HUDEP-2 (cell line): ENCODE measurements around the gene ASTE1.

Experiments
- DNase-seq, 76 experiments: peaks; one replicate each; lab custom pipeline; 2025; ENCODE audit not compliant: unreplicated experiment in 76 of 76; lab: John Stamatoyannopoulos, UW

Gene ASTE1

GRCh38 chr3:130963878-130964277 lies 62.7 kb downstream of the ASTE1 start:
- DNase-seq, result no peak
